GM19452 (cell line): ENCODE data around the gene NCF2.
"Not testable (repeated sequence)": the region's sequence is repeated elsewhere in the genome, so short reads cannot be mapped to it uniquely, and the experiment has no call there.

Experiments
- ATAC-seq: cut with Tn5 transposase; IDR thresholded peaks from one replicate; pipeline ENCODE4 v1.9.1; 2021; ENCODE audit not compliant: unreplicated experiment

Gene NCF2

GRCh38 chr1:183590244-183591191, at the start of gene NCF2:
TSS of gene NCF2 (minus strand) at chr1:183590459. CDS start at chr1:183590329, 130 bp downstream.
- ATAC-seq: peak; percentile 76

GRCh38 chr1:183638649-183639387, 48.6 kb upstream of the NCF2 start:
- ATAC-seq: no peak

GRCh38 chr1:183636783-183637182, 46.5 kb upstream of the NCF2 start:
- no peak for ATAC-seq

- ATAC-seq: no peak
Observed at GRCh38 chr1:183636334-183636682, 46.0 kb upstream of the NCF2 start.

- ATAC-seq: peak; percentile 85
Observed at GRCh38 chr1:183635606-183636333, 45.5 kb upstream of the NCF2 start, which contains the start of gene ARPC5. TSS of gene ARPC5 (minus strand) at chr1:183635783. CDS start at chr1:183635659, 124 bp downstream.

GRCh38 chr1:183635099-183635605, 44.9 kb upstream of the NCF2 start:
- peak; percentile 0 for ATAC-seq

- no peak for ATAC-seq
Observed at GRCh38 chr1:183634429-183635065, 44.3 kb upstream of the NCF2 start.

GRCh38 chr1:183633676-183634343, 43.6 kb upstream of the NCF2 start:
- ATAC-seq: peak; percentile 34

- no peak for ATAC-seq
Observed at GRCh38 chr1:183632964-183633363, 42.7 kb upstream of the NCF2 start.

GRCh38 chr1:183632114-183632513, 41.9 kb upstream of the NCF2 start:
- ATAC-seq: no peak

GRCh38 chr1:183630748-183631147, 40.5 kb upstream of the NCF2 start:
- ATAC-seq: no peak

- ATAC-seq: no peak
Observed at GRCh38 chr1:183628537-183628936, 38.3 kb upstream of the NCF2 start.

GRCh38 chr1:183626236-183626635, 36.0 kb upstream of the NCF2 start:
- ATAC-seq: not testable (repeated sequence)

- peak; percentile 84 for ATAC-seq
Observed at GRCh38 chr1:183622884-183623785, 32.9 kb upstream of the NCF2 start.

GRCh38 chr1:183622013-183622412, 31.8 kb upstream of the NCF2 start:
- ATAC-seq: no peak

GRCh38 chr1:183620311-183620710, 30.1 kb upstream of the NCF2 start:
- ATAC-seq: no peak

- ATAC-seq: no peak
Observed at GRCh38 chr1:183619781-183620180, 29.5 kb upstream of the NCF2 start.

GRCh38 chr1:183618202-183618601, 27.9 kb upstream of the NCF2 start:
- ATAC-seq: not testable (repeated sequence)

GRCh38 chr1:183612975-183613374, 22.7 kb upstream of the NCF2 start:
- not testable (repeated sequence) for ATAC-seq
